ENCODE measurements around the gene ADAD1.
"Not testable (repeated sequence)": the region's sequence is repeated elsewhere in the genome, so short reads cannot be mapped to it uniquely, and the experiment has no call there.

GRCh38 chr4:122368786-122369185 is 10.0 kb upstream of the ADAD1 start:
- not testable (repeated sequence) for TF ChIP-seq EP300, POLR2A (IDR thresholded peaks at IDR 0.05)
